GM18907 (cell line): ENCODE results near the gene ELP1.
"Not testable (repeated sequence)": the region's sequence is repeated elsewhere in the genome, so short reads cannot be mapped to it uniquely, and the experiment has no call there.

Experiments
- ATAC-seq: cut with Tn5 transposase; IDR thresholded peaks from one replicate; pipeline ENCODE4 v1.9.1; 2021; ENCODE audit warnings: mild to moderate bottlenecking, moderate library complexity; ENCODE audit not compliant: unreplicated experiment

The ELP1 gene, protein sequence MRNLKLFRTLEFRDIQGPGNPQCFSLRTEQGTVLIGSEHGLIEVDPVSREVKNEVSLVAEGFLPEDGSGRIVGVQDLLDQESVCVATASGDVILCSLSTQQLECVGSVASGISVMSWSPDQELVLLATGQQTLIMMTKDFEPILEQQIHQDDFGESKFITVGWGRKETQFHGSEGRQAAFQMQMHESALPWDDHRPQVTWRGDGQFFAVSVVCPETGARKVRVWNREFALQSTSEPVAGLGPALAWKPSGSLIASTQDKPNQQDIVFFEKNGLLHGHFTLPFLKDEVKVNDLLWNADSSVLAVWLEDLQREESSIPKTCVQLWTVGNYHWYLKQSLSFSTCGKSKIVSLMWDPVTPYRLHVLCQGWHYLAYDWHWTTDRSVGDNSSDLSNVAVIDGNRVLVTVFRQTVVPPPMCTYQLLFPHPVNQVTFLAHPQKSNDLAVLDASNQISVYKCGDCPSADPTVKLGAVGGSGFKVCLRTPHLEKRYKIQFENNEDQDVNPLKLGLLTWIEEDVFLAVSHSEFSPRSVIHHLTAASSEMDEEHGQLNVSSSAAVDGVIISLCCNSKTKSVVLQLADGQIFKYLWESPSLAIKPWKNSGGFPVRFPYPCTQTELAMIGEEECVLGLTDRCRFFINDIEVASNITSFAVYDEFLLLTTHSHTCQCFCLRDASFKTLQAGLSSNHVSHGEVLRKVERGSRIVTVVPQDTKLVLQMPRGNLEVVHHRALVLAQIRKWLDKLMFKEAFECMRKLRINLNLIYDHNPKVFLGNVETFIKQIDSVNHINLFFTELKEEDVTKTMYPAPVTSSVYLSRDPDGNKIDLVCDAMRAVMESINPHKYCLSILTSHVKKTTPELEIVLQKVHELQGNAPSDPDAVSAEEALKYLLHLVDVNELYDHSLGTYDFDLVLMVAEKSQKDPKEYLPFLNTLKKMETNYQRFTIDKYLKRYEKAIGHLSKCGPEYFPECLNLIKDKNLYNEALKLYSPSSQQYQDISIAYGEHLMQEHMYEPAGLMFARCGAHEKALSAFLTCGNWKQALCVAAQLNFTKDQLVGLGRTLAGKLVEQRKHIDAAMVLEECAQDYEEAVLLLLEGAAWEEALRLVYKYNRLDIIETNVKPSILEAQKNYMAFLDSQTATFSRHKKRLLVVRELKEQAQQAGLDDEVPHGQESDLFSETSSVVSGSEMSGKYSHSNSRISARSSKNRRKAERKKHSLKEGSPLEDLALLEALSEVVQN (N-terminal part only)

DNA sequence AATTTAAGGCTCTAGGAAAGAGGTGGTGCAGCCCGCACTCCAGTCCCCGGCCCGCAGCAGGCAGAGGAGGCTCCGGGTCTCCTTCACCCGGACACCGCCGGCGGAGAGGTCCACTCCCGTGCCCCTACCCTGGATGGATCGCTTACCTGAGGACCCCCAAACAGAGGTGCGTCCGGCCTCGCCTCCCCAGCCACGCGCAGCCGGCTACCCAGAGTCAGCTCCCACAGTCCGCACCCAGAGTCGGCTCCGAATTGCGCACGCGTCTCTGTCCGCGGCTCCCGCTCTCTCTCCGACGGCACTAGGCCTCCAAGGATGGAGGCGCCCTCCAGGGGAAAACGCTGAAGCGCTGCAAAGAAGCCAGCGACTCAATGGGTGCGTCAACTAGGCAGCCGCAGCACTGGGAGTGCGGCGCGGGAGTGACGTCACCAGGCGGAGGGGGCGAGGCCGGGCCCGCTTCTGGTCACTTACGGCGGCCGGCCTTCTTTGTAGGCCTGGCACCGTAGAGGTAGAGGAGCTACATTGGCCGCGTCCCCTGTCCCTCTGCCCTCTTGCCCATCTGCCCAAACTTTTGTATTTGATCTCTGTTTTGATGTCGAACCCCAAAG, at the start of gene ELP1:
TSS of gene ELP1 (minus strand) at position 407 of the 605 bp plus-strand sequence. CDS start 2,978 bp downstream, outside the sequence.
- peak; percentile 90 for ATAC-seq

DNA sequence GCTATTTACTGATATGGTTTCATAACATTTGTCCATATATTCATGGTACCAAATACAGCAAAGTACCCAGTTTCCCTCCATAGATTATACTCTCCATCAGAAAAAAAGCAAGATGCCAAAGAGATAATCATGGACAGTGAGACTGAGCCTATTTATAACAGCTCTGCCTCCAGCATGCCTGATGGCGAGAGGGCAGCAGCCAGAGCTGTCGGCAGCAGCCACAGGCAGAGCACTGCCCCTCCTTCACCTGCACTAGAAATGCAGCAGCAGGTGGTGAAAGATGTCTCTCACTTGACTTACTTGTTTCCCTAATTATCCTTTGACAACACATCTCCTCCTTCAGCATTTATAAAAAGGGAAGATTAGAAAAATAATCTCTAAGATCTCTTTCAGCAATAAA, 47.0 kb upstream of the ELP1 start:
- no peak for ATAC-seq

DNA sequence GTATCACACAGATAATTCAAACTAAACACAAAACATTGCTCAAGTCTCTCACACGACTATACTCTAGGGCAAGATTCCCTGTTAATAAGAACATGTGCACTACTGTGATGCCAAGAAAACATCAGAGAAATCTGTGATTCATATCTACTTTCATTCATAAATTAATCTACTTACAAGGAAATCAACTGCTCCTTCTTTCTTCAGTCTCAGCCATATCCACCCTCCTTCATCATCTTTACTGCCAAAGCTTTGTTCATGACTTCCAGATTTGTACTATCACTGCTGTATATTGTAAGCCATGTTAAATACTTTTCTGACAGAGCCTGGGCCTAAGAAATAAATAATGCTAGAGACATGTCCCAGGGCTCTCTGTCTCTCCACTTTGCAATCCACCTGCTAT, 44.3 kb upstream of the ELP1 start:
- no peak for ATAC-seq

DNA sequence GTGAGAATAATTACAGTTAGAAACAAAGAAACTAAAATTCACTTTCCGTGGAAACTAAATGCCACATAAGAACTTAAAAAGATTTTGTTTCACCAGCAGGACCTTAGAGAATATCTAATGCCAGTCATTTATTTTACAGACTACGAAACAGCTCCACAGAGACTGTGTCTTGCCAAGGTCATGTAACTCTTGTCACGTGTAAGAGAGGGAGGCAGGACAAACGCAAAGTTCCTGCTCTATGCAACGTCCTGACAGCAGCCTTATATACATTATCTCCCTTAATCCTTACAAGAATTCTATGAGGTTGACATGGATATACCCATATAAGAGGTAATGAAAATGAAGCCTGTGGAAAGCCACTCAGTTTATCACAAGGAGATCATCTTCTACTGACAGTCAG, 40.0 kb upstream of the ELP1 start:
- no peak for ATAC-seq

DNA sequence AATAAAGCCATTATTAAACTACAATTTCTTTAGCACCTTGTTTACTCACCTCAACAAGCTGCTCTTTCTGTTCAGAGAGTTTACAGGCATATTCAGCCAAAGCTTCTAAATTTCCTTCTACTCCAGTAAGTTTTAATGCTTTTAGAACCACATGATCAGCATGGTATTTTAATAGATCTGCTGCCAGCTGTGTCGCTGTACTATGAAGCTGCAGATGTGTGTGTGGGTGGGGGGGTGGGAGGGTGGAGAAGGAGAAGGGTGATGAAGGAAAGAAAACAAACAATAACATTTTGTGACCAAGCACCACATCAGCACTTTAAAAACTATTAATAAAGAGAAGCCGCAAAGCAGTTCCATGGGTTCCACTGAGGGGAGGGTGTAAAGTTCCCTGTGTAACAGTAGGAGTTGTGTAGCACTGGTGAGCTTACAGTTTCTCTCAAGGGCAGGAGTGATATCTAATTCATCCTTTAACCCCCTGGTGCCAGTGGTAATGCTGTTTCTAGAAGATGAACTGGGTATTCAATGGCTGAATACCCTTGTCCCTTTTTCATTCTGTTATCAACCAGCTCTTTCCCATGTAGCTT, 38.8 kb upstream of the ELP1 start:
- no peak for ATAC-seq

DNA sequence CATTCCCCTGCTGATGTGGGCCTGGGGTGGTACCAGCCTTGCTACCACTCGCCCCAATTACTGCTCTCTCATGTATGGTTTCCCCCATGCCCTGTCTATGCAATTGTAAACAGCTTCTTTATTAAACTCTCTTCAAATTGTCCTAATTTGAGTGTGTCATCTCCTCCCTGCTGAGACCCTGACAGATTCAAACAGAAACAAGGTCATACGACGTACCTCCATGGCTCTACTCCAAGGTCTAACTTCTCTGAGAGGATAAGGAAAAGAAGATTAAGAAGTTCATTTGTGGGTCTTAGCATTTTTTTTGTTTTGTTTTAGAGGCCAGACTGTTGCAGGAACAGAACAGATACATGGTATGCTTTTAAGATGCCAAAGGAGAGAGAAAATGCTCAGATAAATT, 38.3 kb upstream of the ELP1 start:
- no peak for ATAC-seq

DNA sequence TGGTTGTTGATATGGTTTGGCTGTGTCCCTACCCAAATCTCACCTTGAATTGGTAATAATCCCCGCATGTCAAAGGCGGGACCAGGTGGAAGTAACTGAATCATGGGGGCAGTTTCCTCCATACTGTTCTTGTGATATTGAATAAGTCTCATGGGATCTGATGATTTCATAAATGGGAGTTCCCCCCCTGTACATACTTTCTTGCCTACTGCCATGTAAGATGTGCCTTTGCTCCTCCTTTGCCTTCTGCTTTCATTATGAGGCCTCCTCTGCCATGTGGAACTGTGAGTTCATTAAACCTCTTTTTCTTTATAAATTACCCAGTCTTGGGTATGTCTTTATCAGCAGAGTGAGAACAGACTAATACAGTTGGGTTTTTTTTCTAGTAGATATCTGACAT, 37.5 kb upstream of the ELP1 start:
- not testable (repeated sequence) for ATAC-seq

DNA sequence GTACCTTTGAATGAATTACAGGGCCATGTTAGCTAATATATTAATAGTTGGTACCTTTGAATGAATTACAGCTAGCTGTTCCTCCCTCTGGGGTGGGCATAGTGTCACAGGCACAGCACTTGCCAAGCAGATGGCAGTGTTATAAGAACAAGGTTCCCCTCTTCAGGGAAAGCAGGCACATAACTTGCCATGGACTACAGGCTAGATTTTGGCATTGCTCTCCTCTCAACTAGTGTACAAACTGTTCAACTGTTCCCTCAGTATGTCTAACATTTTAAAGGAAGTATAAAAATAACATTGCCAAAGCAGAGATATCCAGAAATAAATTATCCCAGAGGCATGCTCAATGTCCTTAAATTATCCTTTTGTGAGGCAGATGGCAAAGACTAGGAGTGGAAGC, 34.0 kb upstream of the ELP1 start:
- no peak for ATAC-seq

DNA sequence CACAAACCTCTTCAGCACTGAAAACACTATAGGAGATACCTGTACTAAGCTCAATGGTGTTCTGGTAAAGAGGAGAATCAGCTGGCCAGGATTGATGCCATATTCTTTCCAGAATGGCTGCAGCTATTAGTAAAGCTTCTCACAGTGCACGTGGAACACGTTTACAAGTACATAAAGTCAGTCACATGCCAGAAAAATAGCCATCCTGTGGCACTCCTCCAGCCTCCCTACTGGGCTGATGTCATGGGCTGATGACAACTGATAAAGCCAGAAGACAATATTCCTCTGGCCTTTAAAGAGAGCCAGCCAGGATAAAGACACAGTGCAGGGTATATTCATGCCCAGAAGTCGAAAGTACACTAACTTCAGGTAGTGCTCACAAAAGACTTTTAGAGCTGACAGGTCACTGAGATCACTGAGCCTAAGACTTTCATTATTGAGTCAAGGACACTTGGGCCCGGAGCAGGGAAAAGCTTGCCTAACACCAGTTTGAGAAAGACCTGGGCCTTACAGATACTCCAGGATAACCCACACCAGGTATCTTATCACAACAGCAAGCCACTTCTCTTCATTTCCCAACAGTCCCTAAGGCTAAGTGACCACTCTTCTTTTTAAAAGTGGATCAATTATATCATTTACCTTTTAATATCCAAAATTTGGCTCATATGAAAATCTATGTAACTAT, 29.7 kb upstream of the ELP1 start:
- no peak for ATAC-seq

DNA sequence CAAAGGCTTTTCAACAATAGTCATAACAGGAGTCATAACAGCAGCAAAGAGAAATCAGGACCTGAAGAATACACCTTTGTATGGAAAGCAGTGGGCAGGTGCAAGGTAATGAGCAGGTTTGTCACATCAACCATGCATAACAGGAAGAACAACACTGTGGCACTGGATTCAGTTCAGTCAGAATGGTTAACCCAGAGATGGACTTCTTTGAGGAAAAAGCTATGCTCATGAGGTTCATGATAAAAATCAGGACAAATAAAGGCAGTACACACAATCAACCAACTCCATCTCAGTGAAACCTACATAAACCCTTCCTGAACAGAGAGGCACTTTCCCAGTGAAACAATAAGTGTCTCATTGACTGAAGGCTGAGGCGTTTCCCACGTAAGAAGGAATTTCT, 27.2 kb upstream of the ELP1 start:
- ATAC-seq: no peak

DNA sequence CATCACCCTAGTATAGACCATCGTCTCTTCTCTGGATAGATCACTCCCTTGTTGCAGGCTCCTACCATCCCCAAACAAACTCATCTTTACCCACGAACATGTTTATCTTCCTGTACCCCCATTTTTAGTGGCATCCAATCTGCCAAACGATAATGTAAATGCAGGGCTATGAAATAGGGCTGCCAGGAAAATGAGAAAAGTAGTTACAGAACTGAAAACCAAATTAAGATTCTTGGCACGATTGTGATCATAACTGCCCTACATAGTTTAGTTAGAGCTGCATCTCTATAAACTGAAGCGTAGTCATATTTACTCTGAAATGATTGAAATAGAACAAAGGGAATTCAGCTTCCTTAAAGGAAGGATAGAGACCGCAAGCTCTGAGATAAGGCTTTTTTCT, 26.4 kb upstream of the ELP1 start:
- no peak for ATAC-seq

DNA sequence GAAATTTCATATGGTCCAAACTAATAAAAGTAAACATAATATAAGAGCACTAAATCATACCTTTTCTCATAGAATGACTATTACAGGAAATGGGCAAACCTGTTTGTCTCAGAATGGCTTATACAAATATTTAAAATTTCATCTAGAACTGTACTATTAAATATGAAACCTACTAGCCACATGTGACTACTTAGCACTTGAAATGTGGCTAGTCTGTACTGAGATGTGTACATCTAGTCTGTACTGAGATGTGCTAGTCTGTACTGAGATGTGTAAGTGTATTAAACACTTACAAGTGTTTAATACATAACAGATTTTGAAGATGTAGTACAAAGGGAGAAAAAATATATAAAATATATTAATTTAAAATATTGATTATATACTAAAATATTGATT, 22.7 kb upstream of the ELP1 start:
- ATAC-seq: no peak

DNA sequence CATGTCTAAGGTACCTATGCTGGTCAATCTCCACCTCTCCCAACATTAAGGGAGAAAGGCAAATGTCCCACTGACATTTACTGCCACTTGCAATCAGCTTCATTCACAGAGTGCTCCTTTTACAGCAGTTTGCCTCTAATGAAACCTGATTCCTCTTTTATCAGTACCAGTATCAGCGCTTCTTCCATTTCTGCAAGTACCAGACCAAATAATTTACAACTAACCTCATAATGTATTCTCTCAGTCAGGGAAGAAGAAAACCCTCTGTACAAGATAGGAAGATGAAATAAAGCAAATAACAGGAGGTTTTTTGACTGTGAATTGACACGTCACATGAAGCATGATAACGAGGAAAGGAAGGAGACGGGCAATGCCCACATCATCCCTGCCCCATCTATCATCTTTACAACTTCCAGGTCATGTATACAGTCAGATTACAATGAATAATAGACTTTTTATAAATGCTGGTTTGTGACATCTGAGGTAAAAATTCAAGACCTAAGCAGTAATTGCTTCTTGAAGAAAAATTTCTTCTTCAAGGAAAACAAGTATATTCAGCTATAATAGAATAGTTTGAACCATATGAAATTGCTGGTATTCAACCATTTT, 22.2 kb upstream of the ELP1 start:
- ATAC-seq: no peak

DNA sequence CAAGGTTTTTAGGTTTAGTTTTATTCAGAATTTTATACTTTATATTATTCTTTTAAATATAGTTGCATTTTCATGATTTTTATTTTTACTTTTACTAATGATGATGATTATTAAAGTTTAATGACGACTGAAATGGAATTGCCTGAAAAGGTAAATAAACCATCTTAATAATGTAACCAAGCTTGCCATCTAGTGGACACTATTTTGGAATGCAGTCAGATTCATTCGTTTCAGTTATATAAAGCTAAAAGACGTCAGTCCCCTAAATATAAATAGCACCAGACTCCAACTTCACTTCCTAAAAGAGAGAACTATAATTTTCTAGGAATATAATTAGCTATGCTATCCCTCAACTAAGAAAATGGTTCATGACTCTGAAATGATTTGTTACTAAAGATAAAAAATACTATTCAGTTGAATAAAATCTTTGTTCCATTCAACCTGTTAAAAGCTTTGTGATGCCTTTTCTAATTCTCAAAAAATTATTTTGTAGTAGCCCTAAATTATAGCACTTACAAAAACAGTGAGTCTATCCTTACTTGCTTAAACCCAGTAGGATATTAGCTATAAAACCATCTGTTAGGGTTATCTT, 20.2 kb upstream of the ELP1 start:
- peak; percentile 54 for ATAC-seq

DNA sequence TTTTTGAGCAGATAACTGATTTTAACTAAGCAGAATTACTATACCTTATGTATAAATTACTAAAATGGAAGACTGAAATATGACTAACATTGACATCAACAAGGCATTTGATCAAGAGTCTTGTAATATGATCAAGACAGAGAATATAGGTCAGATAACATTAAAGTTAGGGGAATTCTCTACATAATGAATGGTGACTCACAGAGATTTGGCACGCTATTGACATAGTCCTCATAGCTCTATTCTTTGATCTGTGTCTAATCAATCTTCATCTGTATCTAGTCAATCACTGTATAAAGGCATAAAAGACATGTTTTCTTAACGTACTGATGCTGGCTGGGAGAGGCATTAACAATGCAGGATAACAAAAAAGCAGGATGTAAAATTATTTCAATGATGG, 17.7 kb upstream of the ELP1 start:
- ATAC-seq: no peak

DNA sequence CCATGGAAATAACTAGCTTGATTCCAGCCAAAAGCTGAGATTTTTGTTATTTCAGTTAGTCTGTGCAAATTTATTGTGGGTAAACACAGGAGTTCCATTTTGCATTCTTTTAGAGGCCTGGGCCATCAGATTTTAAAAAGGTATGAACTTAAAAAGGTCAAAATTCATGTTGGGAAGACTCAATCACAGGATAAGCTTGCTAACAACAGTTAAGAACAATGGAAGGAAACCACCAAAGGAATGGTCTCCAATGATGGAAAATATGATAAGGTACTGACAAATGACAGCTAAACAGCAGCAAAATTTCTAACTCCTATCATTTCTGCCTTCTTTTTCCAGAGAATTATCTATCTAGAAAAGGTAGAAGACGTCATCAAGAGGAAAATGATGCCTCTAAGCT, 16.2 kb upstream of the ELP1 start:
- ATAC-seq: no peak

DNA sequence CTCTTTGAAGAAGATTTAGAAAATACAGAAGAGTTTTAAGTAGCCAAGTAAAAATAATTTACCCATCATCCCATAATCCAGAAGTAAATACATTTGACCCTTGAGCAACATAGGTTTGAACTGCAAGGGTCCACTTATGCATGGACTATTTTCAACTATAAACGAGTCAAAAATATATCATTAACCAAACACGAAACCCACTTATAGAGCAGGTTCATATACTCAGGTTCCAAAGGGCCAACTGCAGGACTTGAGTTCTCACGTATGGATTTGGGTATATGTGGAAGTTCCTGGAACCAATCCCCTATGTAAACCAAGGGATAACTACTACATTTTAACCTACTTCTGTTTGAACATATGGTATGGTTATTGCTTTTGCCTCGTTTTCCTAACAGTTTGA, 6.1 kb upstream of the ELP1 start:
- no peak for ATAC-seq

DNA sequence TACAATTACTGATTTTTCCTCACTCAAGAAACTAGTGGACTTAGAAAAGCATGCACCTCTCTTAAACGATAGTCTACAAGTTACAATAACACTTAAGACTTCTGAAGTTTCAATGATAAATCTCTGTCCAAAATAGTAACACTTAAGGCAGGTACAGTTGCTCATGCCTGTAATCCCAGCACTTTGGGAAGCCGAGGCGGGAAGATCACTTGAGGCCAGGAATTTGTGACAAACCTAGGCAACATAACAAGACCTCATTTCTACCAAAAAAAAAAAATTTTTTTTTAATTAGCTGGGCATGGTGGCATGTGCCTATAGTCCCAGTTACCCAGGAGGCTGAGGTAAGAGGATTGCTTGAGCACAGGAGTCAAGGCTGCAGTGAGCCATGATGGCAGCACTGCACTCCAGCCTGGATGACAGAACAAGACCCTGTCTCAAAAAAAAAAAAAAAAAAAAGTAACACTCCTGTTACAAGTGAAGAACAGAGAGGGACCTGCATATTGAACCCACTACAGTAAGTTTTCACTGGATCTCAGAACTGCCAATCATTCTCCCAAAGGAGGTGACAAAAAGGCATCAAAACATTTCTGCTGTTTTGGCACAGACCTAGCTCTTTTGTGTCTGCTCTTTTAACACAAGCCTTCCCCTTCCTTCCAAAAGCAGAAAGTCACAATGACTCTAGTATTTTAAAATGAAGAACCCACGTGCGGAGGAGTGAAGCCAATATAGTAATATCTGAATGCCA, 3.8 kb upstream of the ELP1 start:
- no peak for ATAC-seq
